ENCODE data around the gene SLC6A11. TPM values are rescaled to one million over a fixed set of nuclear protein-coding genes. Genes with fewer than 3 reads are reported as not detected.

The SLC6A11 gene
- total and polyA plus RNA-seq, 9 of the 15 experiments (the other 6 are each of a cell fraction or from before 2014, with no cell fraction given) = 0.04 TPM; not detected in 8

- TF ChIP-seq HMG20A (CRISPR knock-in tag; conservative IDR thresholded peaks at IDR 0.05) = no peak
- TF ChIP-seq HOMEZ (CRISPR knock-in tag; IDR thresholded peaks at IDR 0.05) = no peak
- TF ChIP-seq CHD1 (IDR thresholded peaks at IDR 0.05; ENCODE audit: low read length) = no peak
These were observed 169.2 kb downstream of the SLC6A11 start (continued) for GRCh38 chr3:10985181-10985580.

GRCh38 chr3:10986592-10986991, 170.6 kb downstream of the SLC6A11 start:
- in situ Hi-C loops (cut with MboI) = no loop called here
- H3K9me3 ChIP-seq (replicated peaks; ENCODE audit: control insufficient read depth, insufficient read depth, low read depth, low read length) = no peaks in the 10 kb centered on the region
- POLR2A ChIA-PET = no interaction called here
- TF ChIP-seq ATF2 (CRISPR knock-in tag; IDR thresholded peaks at IDR 0.05) (no peak), E2F8 (IDR thresholded peaks at IDR 0.05; ENCODE audit: low read depth, partially characterized antibody) (no peak), HEY1 (CRISPR knock-in tag; IDR thresholded peaks at IDR 0.05; ENCODE audit: borderline replicate concordance) (no peak), CEBPB (tag; IDR thresholded peaks at IDR 0.05) (no peak), ZNF512 (tag; IDR thresholded peaks at IDR 0.05) (no peak), MCM7 (IDR thresholded peaks at IDR 0.05) (no peak), ZNF143 (CRISPR knock-in tag; IDR thresholded peaks at IDR 0.05) (no peak), ZNF584 (CRISPR knock-in tag; IDR thresholded peaks at IDR 0.05; ENCODE audit: low read depth) (no peak), ZNF140 (CRISPR knock-in tag; IDR thresholded peaks at IDR 0.05) (no peak)
- DNase-seq (ENCODE audit: extremely low read depth in 1 of 4, low spot score in 3 of 4) (no peak), FAIRE-seq (no peak), ATAC-seq (no peak)
- no peak overlapping the region for H2AFZ ChIP-seq (ENCODE audit: low read depth, low read length)
- no peaks in the 10 kb centered on the region for H3K79me2 ChIP-seq (ENCODE audit: control insufficient read depth, insufficient read depth, low read length)
- peaks cover 0 to 8% of the 10 kb centered on the region in 2 experiments; a peak in 2 of 5 replicates for H3K27me3 ChIP-seq (ENCODE audit: control insufficient read depth in 2 of 2, insufficient read depth in 2 of 2, low read length in 2 of 2)
- peaks cover 23% of the 10 kb centered on the region; the same call in 1 of the 2 replicates for H4K20me1 ChIP-seq (replicated peaks; ENCODE audit: control insufficient read depth, insufficient read depth, low read length)
- no peaks in the 10 kb centered on the region for H3K9me1 ChIP-seq (ENCODE audit: control insufficient read depth, insufficient read depth, low read length)
- intact Hi-C loops (cut with micrococcal nuclease) = loop anchor here (10.0 kb wide), 1 partner anchor 232 kb away; no protein-coding TSS in a partner anchor
- WGBS (ENCODE audit: insufficient coverage, low coverage, missing lambda C conversion rate) = 1% methylated on average over 5 of the region's 5 CpGs
- H3K4me1 ChIP-seq (replicated peaks in 1 of 2; ENCODE audit: control insufficient read depth in 2 of 2, insufficient read depth in 2 of 2, low read length in 2 of 2) = no peaks in the 10 kb centered on the region
- no peak overlapping the region for H3K4me2 ChIP-seq (ENCODE audit: insufficient read depth, low read length)
- no peak overlapping the region for H3K27ac ChIP-seq (ENCODE audit: extremely low read depth, low read depth, low read length)
- no peak overlapping the region for H3K9ac ChIP-seq (ENCODE audit: insufficient read depth in 1 of 2, low read depth in 2 of 2, low read length in 2 of 2)
- H3K36me3 ChIP-seq (ENCODE audit: control insufficient read depth, insufficient read depth, low read length) = no peaks in the 10 kb centered on the region
- CTCF ChIA-PET (ENCODE audit: low intra/inter-chr PET ratio) = no interaction called here
- BruUV-seq (replicated peaks) = no TSS peak
- H3K4me3 ChIP-seq = no peak overlapping the region

Data from K562 (cell line).